Prostate gland (tissue), 2 donors: Measurements from ENCODE around the gene KCNJ12.

Experiments used
- CTCF ChIP-seq, 4 experiments: fragments of 200-600 bp in 2 of 4; fragments of 450-650 bp in 2 of 4; sonication (generic) in 2 of 4; IDR thresholded peaks; 1 replicate in 3 of 4; 2 replicates in 1 of 4; pipeline ENCODE4 v1.5.1; 2016 to 2019; ENCODE audit warnings: antibody characterized with exemption in 4 of 4, mild to moderate bottlenecking in 2 of 4, moderate library complexity in 2 of 4
- POLR2A ChIP-seq: fragments of 450-650 bp; IDR thresholded peaks from one replicate; pipeline ENCODE4 v1.6.1; 2016; ENCODE audit warnings: antibody characterized with exemption, mild to moderate bottlenecking
- POLR2AphosphoS5 ChIP-seq: sonication (generic); formaldehyde crosslinking; IDR thresholded peaks from one replicate; pipeline ENCODE4 v1.6.1; 2017; ENCODE audit warnings: antibody characterized with exemption

- TF ChIP-seq POLR2AphosphoS5 (no peak), CTCF (IDR thresholded peaks at IDR 0.05) (no peak), POLR2A (no peak)
These were observed 81.9 kb downstream of the KCNJ12 start for GRCh38 chr17:21458054-21458453.
